Left ventricle myocardium inferior (tissue), 1 donor: ENCODE data around the gene MT1A. TPM values are rescaled to one million over a fixed set of nuclear protein-coding genes. Genes with fewer than 3 reads are reported as not detected.
"Not testable (repeated sequence)": the region's sequence is repeated elsewhere in the genome, so short reads cannot be mapped to it uniquely, and the experiment has no call there.

Experiments used
- DNase-seq: peaks from one replicate; pipeline ENCODE4 v3.0.0-alpha.2; 2020
- H3K27ac ChIP-seq: fragments of 200-600 bp; replicated peaks from 2 replicates; pipeline ENCODE4 v1.8.0; 2021
- H3K27me3 ChIP-seq: fragments of 200-600 bp; 2 replicates; pipeline ENCODE4 v1.8.0; 2021; ENCODE audit warnings: low read depth
- H3K36me3 ChIP-seq: fragments of 200-600 bp; 2 replicates; pipeline ENCODE4 v1.8.0; 2021
- H3K4me1 ChIP-seq: fragments of 200-600 bp; 2 replicates; pipeline ENCODE4 v1.8.0; 2021
- H3K4me3 ChIP-seq: fragments of 200-600 bp; 2 replicates; pipeline ENCODE4 v1.8.0; 2021; ENCODE audit warnings: mild to moderate bottlenecking, moderate library complexity
- H3K9me3 ChIP-seq: fragments of 200-600 bp; replicated peaks from 2 replicates; pipeline ENCODE4 v1.8.0; 2021
- intact Hi-C: fragments of 100-400 bp; cut with micrococcal nuclease; formaldehyde crosslinking; loops from one replicate; pipeline ENCODE4 v1.11.0; 2022
- total RNA-seq: library from RNA; stranded (reverse); fragmentation: NEBNext Ultra II Directional; extraction: Animal tissue kit (Norgen Biotek cat#: 25700); gene quantifications from one replicate; pipeline ENCODE4 v1.2.1, GENCODE V29; 2021
- TF ChIP-seq, protein P1 (sequence below): fragments of 200-600 bp; IDR thresholded peaks from 2 replicates; pipeline ENCODE4 v1.8.0; 2021; ENCODE audit warnings: antibody characterized with exemption, mild to moderate bottlenecking, borderline replicate concordance
- donor health status: DM: no; HTN: yes; CAD: no; lungs with severe emphysema.

MT1A gene
- total RNA-seq, 1 donor from 2014 or later = 1.2 TPM

- no peaks in the 10 kb centered on the region for H3K9me3 ChIP-seq
- peak overlapping the region; percentile 34 for H3K4me3 ChIP-seq
- intact Hi-C loops = no loop called here
- peaks cover 18% of the 10 kb centered on the region for H3K4me1 ChIP-seq
- peaks cover 96% of the 10 kb centered on the region for H3K27me3 ChIP-seq
- no peak for DNase-seq
- H3K27ac ChIP-seq = no peak overlapping the region
- TF ChIP-seq, protein P1, sequence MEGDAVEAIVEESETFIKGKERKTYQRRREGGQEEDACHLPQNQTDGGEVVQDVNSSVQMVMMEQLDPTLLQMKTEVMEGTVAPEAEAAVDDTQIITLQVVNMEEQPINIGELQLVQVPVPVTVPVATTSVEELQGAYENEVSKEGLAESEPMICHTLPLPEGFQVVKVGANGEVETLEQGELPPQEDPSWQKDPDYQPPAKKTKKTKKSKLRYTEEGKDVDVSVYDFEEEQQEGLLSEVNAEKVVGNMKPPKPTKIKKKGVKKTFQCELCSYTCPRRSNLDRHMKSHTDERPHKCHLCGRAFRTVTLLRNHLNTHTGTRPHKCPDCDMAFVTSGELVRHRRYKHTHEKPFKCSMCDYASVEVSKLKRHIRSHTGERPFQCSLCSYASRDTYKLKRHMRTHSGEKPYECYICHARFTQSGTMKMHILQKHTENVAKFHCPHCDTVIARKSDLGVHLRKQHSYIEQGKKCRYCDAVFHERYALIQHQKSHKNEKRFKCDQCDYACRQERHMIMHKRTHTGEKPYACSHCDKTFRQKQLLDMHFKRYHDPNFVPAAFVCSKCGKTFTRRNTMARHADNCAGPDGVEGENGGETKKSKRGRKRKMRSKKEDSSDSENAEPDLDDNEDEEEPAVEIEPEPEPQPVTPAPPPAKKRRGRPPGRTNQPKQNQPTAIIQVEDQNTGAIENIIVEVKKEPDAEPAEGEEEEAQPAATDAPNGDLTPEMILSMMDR = no peak
- no peaks in the 10 kb centered on the region for H3K36me3 ChIP-seq
Measured at GRCh38 chr16:56669840-56670619, 31.6 kb downstream of the MT1A start.

DNA sequence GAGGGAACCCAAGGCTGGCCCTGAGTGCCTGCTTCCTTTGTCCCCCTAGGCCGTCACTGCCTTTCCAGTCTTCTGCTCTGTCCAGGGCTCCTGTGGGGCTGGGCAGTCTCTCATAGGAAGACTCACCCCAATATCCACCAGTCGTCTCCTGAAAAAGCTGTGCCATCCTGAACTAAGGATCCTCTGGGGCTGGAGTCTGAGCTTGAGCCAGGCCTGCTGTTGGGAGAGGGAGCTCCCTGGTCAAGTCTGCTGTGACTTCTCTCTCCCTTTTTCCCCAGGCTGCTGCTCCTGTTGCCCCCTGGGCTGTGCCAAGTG lies 32.1 kb downstream of the MT1A start:
- no peaks in the 10 kb centered on the region for H3K36me3 ChIP-seq
- no peak overlapping the region for H3K4me3 ChIP-seq
- TF ChIP-seq, protein P1 = no peak
- H3K9me3 ChIP-seq = no peaks in the 10 kb centered on the region
- DNase-seq = no peak
- H3K27ac ChIP-seq = no peak overlapping the region
- peaks cover 20% of the 10 kb centered on the region for H3K4me1 ChIP-seq
- intact Hi-C loops = no loop called here
- peaks cover 96% of the 10 kb centered on the region for H3K27me3 ChIP-seq

GRCh38 chr16:56671691-56672090 lies 33.2 kb downstream of the MT1A start:
- Histone ChIP-seq H3K27me3 (peaks cover 96% of the 10 kb centered on the region), H3K4me1 (peaks cover 28% of the 10 kb centered on the region)
- DNase-seq, H3K9me3 ChIP-seq, H3K36me3 ChIP-seq, H3K27ac ChIP-seq, H3K4me3 ChIP-seq, intact Hi-C loops: not testable (repeated sequence)

- intact Hi-C loops, DNase-seq, H3K36me3 ChIP-seq, H3K4me3 ChIP-seq, H3K9me3 ChIP-seq, H3K27ac ChIP-seq: not testable (repeated sequence)
- peaks cover 95% of the 10 kb centered on the region for H3K27me3 ChIP-seq
- peaks cover 28% of the 10 kb centered on the region for H3K4me1 ChIP-seq
Measured at GRCh38 chr16:56672171-56672570, 33.7 kb downstream of the MT1A start.

GRCh38 chr16:56672761-56673536 lies 34.5 kb downstream of the MT1A start:
- TF ChIP-seq, protein P1 = no peak
- H3K4me3 ChIP-seq = no peak overlapping the region
- peaks cover 87% of the 10 kb centered on the region for H3K27me3 ChIP-seq
- no peaks in the 10 kb centered on the region for H3K9me3 ChIP-seq
- H3K27ac ChIP-seq = no peak overlapping the region
- H3K4me1 ChIP-seq = peaks cover 22% of the 10 kb centered on the region
- no peak for DNase-seq
- intact Hi-C loops = no loop called here
- H3K36me3 ChIP-seq = no peaks in the 10 kb centered on the region

GRCh38 chr16:56673921-56674320 lies 35.5 kb downstream of the MT1A start:
- Histone ChIP-seq H3K9me3 (no peaks in the 10 kb centered on the region), H3K4me3 (no peak overlapping the region), H3K27ac (no peak overlapping the region), H3K36me3 (no peaks in the 10 kb centered on the region), H3K27me3 (peaks cover 77% of the 10 kb centered on the region), H3K4me1 (peaks cover 22% of the 10 kb centered on the region)
- intact Hi-C loops = no loop called here
- DNase-seq = no peak
- TF ChIP-seq, protein P1 = peak; percentile 77

DNA sequence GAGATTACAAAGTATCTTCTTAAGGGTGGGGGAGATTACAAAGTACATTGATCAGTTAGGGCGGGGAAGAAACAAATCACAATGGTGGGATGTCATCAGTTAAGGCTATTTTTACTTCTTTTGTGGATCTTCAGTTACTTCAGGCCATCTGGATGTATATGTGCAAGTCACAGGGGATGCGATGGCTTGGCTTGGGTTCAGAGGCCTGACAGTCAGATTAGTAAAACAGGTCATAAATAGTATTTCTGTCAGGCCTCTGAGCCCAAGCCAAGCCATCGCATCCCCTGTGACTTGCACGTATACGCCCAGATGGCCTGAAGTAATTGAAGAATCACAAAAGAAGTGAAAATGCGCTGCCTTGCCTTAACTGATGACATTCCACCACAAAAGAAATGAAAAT lies 36.1 kb downstream of the MT1A start:
- DNase-seq, H3K9me3 ChIP-seq, H3K27ac ChIP-seq, intact Hi-C loops, H3K36me3 ChIP-seq, H3K4me3 ChIP-seq: not testable (repeated sequence)
- peaks cover 24% of the 10 kb centered on the region for H3K4me1 ChIP-seq
- H3K27me3 ChIP-seq = peaks cover 71% of the 10 kb centered on the region
